IPS-20b (cell line): ENCODE measurements around the gene DDX53.

Source experiments
- H3K27ac ChIP-seq: one replicate; pipeline ENCODE4 v1.5.1; 2013; ENCODE audit warnings: low read length
- H3K27me3 ChIP-seq: 2 replicates; pipeline ENCODE4 v1.6.1; 2013; ENCODE audit warnings: mild to moderate bottlenecking, low read length, inconsistent platforms; ENCODE audit not compliant: insufficient read depth
- H3K36me3 ChIP-seq: 2 replicates; pipeline ENCODE4 v1.6.1; 2013; ENCODE audit warnings: low read depth, mild to moderate bottlenecking, inconsistent platforms, low read length, moderate library complexity; ENCODE audit not compliant: insufficient read depth
- H3K4me1 ChIP-seq: 2 replicates; pipeline ENCODE4 v1.6.1; 2013; ENCODE audit warnings: mild to moderate bottlenecking, control low read depth, inconsistent platforms, low read length, moderate library complexity; ENCODE audit not compliant: insufficient read depth
- H3K4me3 ChIP-seq: 2 replicates; pipeline ENCODE4 v1.5.1; 2013; ENCODE audit warnings: mild to moderate bottlenecking, low read length, inconsistent platforms
- H3K9ac ChIP-seq: 2 replicates; pipeline ENCODE4 v1.6.1; 2013; ENCODE audit warnings: low read depth, mild to moderate bottlenecking, inconsistent platforms, low read length, moderate library complexity
- H3K9me3 ChIP-seq: 2 replicates; pipeline ENCODE4 v1.6.1; 2013; ENCODE audit warnings: mild to moderate bottlenecking, low read depth, low read length, inconsistent platforms; ENCODE audit not compliant: insufficient read depth

The DDX53 gene

DNA sequence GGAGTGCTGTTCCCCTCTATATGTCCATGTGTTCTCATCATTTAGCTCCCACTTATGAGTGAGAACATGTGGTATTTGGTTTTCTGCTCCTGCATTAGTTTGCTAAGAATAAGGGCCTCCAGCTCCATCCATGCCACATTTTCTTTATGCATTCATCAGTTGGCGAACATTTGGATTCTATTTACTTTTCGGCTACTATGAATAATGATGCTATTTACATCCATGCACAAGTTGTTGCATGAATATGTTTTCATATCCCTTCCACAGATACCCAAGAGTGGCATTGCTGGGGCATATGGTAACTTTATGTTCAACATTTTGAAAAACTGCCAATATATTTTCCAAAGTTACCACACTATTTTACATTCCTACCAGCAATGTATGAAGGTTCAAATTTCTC, 13.8 kb upstream of the DDX53 start:
- Histone ChIP-seq H3K9ac (no peak overlapping the region), H3K4me3 (no peak overlapping the region), H3K9me3 (no peaks in the 10 kb centered on the region), H3K27ac (no peak overlapping the region), H3K27me3 (no peaks in the 10 kb centered on the region), H3K36me3 (no peaks in the 10 kb centered on the region), H3K4me1 (no peaks in the 10 kb centered on the region)

DNA sequence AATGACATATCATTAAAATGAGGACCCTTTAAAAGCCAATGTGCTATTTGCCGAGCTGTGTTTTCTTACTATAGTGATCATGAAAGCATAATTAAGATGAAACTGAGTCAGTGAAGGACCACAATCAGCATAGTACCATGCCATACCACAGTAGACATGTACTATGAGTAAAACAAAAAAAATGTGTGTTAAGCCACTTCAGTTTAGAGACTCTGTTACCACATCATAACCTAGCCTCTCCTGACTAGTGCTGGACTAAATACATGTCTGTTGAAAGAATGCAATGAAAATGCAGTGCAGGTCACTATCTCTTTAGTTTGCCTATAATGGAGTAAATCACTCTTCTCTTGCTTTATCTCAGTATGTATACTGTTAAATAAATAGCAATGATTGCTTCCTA, 12.3 kb upstream of the DDX53 start:
- Histone ChIP-seq H3K27me3 (no peaks in the 10 kb centered on the region), H3K27ac (no peak overlapping the region), H3K4me3 (no peak overlapping the region), H3K9ac (no peak overlapping the region), H3K4me1 (no peaks in the 10 kb centered on the region), H3K9me3 (no peaks in the 10 kb centered on the region), H3K36me3 (no peaks in the 10 kb centered on the region)

GRCh38 chrX:23003116-23003515, 3.4 kb downstream of the DDX53 start:
- H3K27me3 ChIP-seq: no peaks in the 10 kb centered on the region
- no peaks in the 10 kb centered on the region for H3K36me3 ChIP-seq
- H3K9me3 ChIP-seq: no peaks in the 10 kb centered on the region
- H3K4me1 ChIP-seq: no peaks in the 10 kb centered on the region
- H3K4me3 ChIP-seq: no peak overlapping the region
- H3K9ac ChIP-seq: no peak overlapping the region
- H3K27ac ChIP-seq: no peak overlapping the region

DNA sequence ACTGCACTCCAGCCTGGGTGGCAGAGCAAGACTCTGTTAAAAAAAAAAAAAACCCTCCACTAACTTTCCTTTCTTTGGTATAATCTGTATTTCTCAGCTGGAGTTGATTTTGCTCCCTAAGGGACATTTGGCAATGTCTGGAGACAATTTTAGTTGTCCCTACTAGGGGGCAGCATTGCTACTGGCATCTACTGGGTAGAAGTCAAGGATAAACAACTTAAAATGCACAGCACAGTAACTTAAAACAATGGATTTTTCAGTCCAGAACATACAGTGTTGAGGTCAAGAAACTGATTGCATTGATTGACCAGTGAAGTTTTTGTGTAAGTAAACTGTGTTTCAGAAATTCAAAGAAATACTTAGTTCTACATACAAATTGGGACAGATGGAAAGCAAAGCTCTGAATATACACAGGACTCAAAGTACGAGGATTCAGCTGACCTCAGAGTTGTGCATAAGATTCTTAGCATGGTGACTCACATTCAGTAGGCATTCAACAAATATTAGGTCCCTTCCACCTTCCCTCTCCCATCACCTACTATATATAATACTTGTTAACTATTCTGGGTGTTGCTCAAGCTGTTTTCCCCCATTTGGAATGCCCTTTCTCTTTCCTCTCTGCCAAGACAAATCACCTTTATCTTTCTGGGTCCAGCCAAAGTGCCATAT, 8.8 kb downstream of the DDX53 start:
- no peaks in the 10 kb centered on the region for H3K4me1 ChIP-seq
- H3K4me3 ChIP-seq: no peak overlapping the region
- H3K27ac ChIP-seq: no peak overlapping the region
- H3K9ac ChIP-seq: no peak overlapping the region
- H3K36me3 ChIP-seq: no peaks in the 10 kb centered on the region
- H3K27me3 ChIP-seq: no peaks in the 10 kb centered on the region
- H3K9me3 ChIP-seq: no peaks in the 10 kb centered on the region

DNA sequence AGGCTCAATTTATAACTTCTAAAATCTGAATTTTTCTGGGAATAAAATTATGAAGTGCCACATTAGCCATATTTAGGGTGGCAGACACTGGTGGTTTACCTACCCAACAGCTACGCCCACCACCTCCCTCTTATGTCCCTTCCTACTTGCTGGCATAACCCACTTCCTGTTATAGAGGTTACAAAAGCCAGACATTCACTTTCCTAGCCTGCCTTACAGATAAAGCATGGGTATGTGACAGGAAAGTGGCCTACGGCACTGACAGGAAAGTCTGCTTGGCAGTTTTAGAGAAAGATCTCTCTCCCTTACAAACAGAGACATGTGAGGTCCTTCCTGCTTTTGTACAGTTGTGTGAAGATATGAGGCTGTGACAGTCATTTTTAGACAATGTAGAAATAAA, 12.4 kb downstream of the DDX53 start:
- Histone ChIP-seq H3K27me3 (no peaks in the 10 kb centered on the region), H3K9ac (no peak overlapping the region), H3K9me3 (no peaks in the 10 kb centered on the region), H3K4me3 (no peak overlapping the region), H3K27ac (no peak overlapping the region), H3K36me3 (no peaks in the 10 kb centered on the region), H3K4me1 (no peaks in the 10 kb centered on the region)

DNA sequence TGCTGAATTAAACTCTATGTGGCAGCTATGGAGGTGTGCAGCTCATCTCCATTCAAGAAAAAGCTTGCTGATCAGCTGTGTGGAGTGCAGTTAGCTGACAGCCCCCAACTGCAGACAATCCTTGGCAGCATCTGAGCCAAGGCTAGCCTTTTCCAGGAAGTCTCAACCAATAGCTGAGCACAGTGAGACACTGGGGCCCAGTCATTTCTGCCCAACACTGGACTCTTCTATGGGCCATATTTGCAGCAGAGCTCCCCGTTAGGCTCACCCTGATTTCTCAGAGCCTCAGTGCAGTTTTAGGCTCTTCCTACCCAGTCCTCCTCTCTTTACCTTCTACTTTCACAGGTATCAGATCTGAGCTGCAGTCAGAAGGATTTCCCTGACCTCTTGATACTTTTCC, 12.9 kb downstream of the DDX53 start:
- H3K9me3 ChIP-seq: no peaks in the 10 kb centered on the region
- no peak overlapping the region for H3K27ac ChIP-seq
- H3K36me3 ChIP-seq: no peaks in the 10 kb centered on the region
- H3K4me3 ChIP-seq: no peak overlapping the region
- H3K4me1 ChIP-seq: no peaks in the 10 kb centered on the region
- H3K27me3 ChIP-seq: no peaks in the 10 kb centered on the region
- no peak overlapping the region for H3K9ac ChIP-seq

GRCh38 chrX:23013366-23013765, 13.6 kb downstream of the DDX53 start:
- no peaks in the 10 kb centered on the region for H3K4me1 ChIP-seq
- H3K4me3 ChIP-seq: no peak overlapping the region
- H3K36me3 ChIP-seq: no peaks in the 10 kb centered on the region
- no peaks in the 10 kb centered on the region for H3K9me3 ChIP-seq
- no peak overlapping the region for H3K9ac ChIP-seq
- H3K27ac ChIP-seq: no peak overlapping the region
- no peaks in the 10 kb centered on the region for H3K27me3 ChIP-seq

GRCh38 chrX:23031600-23031999, 31.8 kb downstream of the DDX53 start:
- no peak overlapping the region for H3K27ac ChIP-seq
- H3K4me1 ChIP-seq: no peaks in the 10 kb centered on the region
- H3K4me3 ChIP-seq: no peak overlapping the region
- no peaks in the 10 kb centered on the region for H3K9me3 ChIP-seq
- no peaks in the 10 kb centered on the region for H3K36me3 ChIP-seq
- H3K27me3 ChIP-seq: no peaks in the 10 kb centered on the region
- no peak overlapping the region for H3K9ac ChIP-seq

- Histone ChIP-seq H3K9me3 (no peaks in the 10 kb centered on the region), H3K4me1 (no peaks in the 10 kb centered on the region; the same call in 1 of the 2 replicates), H3K9ac (no peak overlapping the region), H3K27ac (no peak overlapping the region), H3K4me3 (no peak overlapping the region), H3K36me3 (no peaks in the 10 kb centered on the region), H3K27me3 (no peaks in the 10 kb centered on the region)
These were observed 35.7 kb downstream of the DDX53 start for GRCh38 chrX:23035493-23035892.

- H3K4me3 ChIP-seq: no peak overlapping the region
- no peaks in the 10 kb centered on the region for H3K4me1 ChIP-seq
- no peak overlapping the region for H3K9ac ChIP-seq
- H3K36me3 ChIP-seq: no peaks in the 10 kb centered on the region
- no peaks in the 10 kb centered on the region for H3K27me3 ChIP-seq
- no peaks in the 10 kb centered on the region for H3K9me3 ChIP-seq
- no peak overlapping the region for H3K27ac ChIP-seq
These were observed 46.7 kb downstream of the DDX53 start for GRCh38 chrX:23046443-23046842.

GRCh38 chrX:23048806-23049573, 49.2 kb downstream of the DDX53 start:
- no peak overlapping the region for H3K4me3 ChIP-seq
- H3K4me1 ChIP-seq: no peaks in the 10 kb centered on the region
- no peaks in the 10 kb centered on the region for H3K36me3 ChIP-seq
- H3K9ac ChIP-seq: no peak overlapping the region
- H3K27me3 ChIP-seq: no peaks in the 10 kb centered on the region
- H3K27ac ChIP-seq: no peak overlapping the region
- no peaks in the 10 kb centered on the region for H3K9me3 ChIP-seq

DNA sequence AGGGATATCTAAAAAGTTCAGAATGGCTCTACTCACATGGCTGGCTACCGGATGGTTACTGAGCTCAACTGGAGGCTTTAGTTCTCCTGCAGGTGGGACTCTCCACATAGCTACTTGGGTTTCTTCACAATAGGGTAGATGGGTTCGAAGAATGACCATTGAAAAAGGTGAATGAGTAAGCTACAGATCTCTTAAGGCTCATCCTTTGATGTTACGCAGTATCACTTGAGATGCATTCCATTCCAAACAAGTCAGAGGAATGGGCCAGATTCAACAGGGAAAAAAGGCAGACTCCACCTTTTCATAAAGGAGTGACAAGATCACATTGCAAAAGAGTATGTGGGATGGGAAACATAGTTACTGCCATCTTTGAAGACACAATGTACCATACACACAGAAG, 52.6 kb downstream of the DDX53 start:
- Histone ChIP-seq H3K27me3 (no peaks in the 10 kb centered on the region), H3K4me1 (no peaks in the 10 kb centered on the region), H3K4me3 (no peak overlapping the region), H3K36me3 (no peaks in the 10 kb centered on the region), H3K27ac (no peak overlapping the region), H3K9me3 (no peaks in the 10 kb centered on the region), H3K9ac (no peak overlapping the region)
